ENCODE measurements around the gene PRPSAP2.

GRCh38 chr17:18860161-18860972, 2.4 kb downstream of the PRPSAP2 start:
- no peak for TF ChIP-seq CTCF (IDR thresholded peaks at IDR 0.05)
- TF ChIP-seq POLR2AphosphoS5 (IDR thresholded peaks at IDR 0.05) = no peak
- TF ChIP-seq POLR2A (IDR thresholded peaks at IDR 0.05) = no peak
- no peak for TF ChIP-seq EP300 (IDR thresholded peaks at IDR 0.05)

Measured in gastroesophageal sphincter (tissue), 3 donors.